GM23248 (cell line): ENCODE data around the gene NAV2. TPM values are rescaled to one million over a fixed set of nuclear protein-coding genes. Genes with fewer than 3 reads are reported as not detected.

Source experiments
- DNase-seq: peaks from one replicate; pipeline ENCODE4 v3.0.0-alpha.2; 2015
- H2AFZ ChIP-seq: fragments of 200-600 bp; sonication (generic); 2 replicates; pipeline ENCODE4 v1.6.1; 2016; ENCODE audit warnings: antibody characterized with exemption
- H3F3A ChIP-seq: fragments of 200-600 bp; sonication (generic); 2 replicates; pipeline ENCODE4 v1.6.1; 2016; ENCODE audit warnings: mild to moderate bottlenecking, antibody characterized with exemption, mixed run types; ENCODE audit not compliant: insufficient read depth
- H3K27ac ChIP-seq: fragments of 200-600 bp; sonication (generic); 2 replicates; pipeline ENCODE4 v1.5.1; 2016; ENCODE audit warnings: mild to moderate bottlenecking
- H3K27me3 ChIP-seq: fragments of 200-600 bp; sonication (generic); replicated peaks from 2 replicates; pipeline ENCODE4 v1.6.1; 2016; ENCODE audit warnings: mild to moderate bottlenecking; ENCODE audit not compliant: insufficient read depth
- H3K36me3 ChIP-seq: fragments of 200-600 bp; sonication (generic); 2 replicates; pipeline ENCODE4 v1.6.1; 2016; ENCODE audit warnings: low read depth, mild to moderate bottlenecking
- H3K4me1 ChIP-seq: fragments of 200-600 bp; sonication (generic); 2 replicates; pipeline ENCODE4 v1.6.1; 2016; ENCODE audit warnings: mild to moderate bottlenecking; ENCODE audit not compliant: insufficient read depth
- H3K4me2 ChIP-seq: fragments of 200-600 bp; sonication (generic); one replicate; pipeline ENCODE4 v1.6.1; 2016; ENCODE audit warnings: mild to moderate bottlenecking; ENCODE audit not compliant: unreplicated experiment
- H3K4me3 ChIP-seq: fragments of 200-600 bp; sonication (generic); 2 replicates; pipeline ENCODE4 v1.5.1; 2016; ENCODE audit warnings: mild to moderate bottlenecking
- H3K79me2 ChIP-seq: fragments of 200-600 bp; sonication (generic); 2 replicates; pipeline ENCODE4 v1.6.1; 2016; ENCODE audit warnings: mild to moderate bottlenecking; ENCODE audit not compliant: insufficient read depth
- H3K9ac ChIP-seq: fragments of 200-600 bp; sonication (generic); 2 replicates; pipeline ENCODE4 v1.6.1; 2016; ENCODE audit warnings: mild to moderate bottlenecking
- H3K9me2 ChIP-seq: fragments of 200-600 bp; sonication (generic); 2 replicates; pipeline ENCODE4 v1.6.1; 2016; ENCODE audit warnings: mixed run types, mild to moderate bottlenecking, moderate library complexity; ENCODE audit not compliant: insufficient read depth
- H3K9me3 ChIP-seq: fragments of 200-600 bp; sonication (generic); one replicate; pipeline ENCODE4 v1.6.1; 2017; ENCODE audit warnings: low read depth
- H4K20me1 ChIP-seq: fragments of 200-600 bp; sonication (generic); 2 replicates; pipeline ENCODE4 v1.6.0; 2016; ENCODE audit not compliant: insufficient read depth
- EZH2 ChIP-seq: fragments of 200-600 bp; sonication (generic); IDR thresholded peaks from 2 replicates; pipeline ENCODE4 v1.6.1; 2018; ENCODE audit warnings: antibody characterized with exemption, mild to moderate bottlenecking; ENCODE audit not compliant: insufficient read depth, poor library complexity, severe bottlenecking
- EZH2phosphoT487 ChIP-seq: fragments of 200-600 bp; sonication (generic); IDR thresholded peaks from 2 replicates; pipeline ENCODE4 v1.6.1; 2018; ENCODE audit warnings: antibody characterized with exemption, moderate library complexity, mild to moderate bottlenecking, low read depth; ENCODE audit not compliant: insufficient read depth
- WGBS, 2 experiments: methylation state at CpG; one replicate each; pipeline ENCODE4 v1.1.6; 2015 to 2017; ENCODE audit warnings: low lambda C conversion rate in 2 of 2, low coverage in 1 of 2; ENCODE audit errors: missing lambda C conversion rate in 2 of 2; 5-methylcytosine and 5-hydroxymethylcytosine counted together
- in situ Hi-C: fragments of 300-500 bp; cut with MboI; formaldehyde crosslinking; loops from 2 replicates; pipeline ENCODE4 v1.15.0; 2020
- polyA plus RNA-seq: library from polyadenylated mRNA; unstranded; fragments of >200 nt; fragmentation: Nextera tagmentation; extraction: Ambion mirVana; gene quantifications from 2 replicates; pipeline ENCODE4 v1.2.1, GENCODE V29; 2016
- total RNA-seq: library from RNA; depleted of rRNA; stranded (reverse); fragments of >200 nt; shearing (Covaris generic); gene quantifications from 2 replicates; pipeline ENCODE4 v1.2.3, GENCODE V29; 2014

The NAV2 gene
- total and polyA plus RNA-seq, 2 experiments from 2014 or later: 5.7 to 11.9 TPM

DNA sequence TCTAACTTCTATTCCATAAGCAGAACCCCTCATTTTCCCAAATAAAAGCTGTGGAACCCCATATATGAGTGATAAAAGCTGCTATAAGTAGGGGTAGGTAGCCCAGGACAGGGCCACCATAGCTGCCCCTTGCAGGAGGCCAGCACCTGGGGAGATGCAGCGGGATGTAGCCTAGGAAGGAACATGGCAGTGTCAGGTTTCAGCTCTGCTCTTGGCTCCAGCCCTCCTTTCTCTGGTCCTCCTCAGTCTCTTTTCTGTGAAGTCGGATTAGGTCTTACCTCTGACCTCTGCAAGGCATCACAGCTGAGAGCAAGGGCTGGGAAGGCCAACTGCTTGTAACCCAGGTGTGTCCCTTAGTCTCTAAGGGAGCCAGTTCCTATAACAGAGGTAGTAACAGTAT is 135.6 kb downstream of the NAV2 start:
- Histone ChIP-seq H4K20me1 (no peaks in the 10 kb centered on the region), H3K9me2 (no peaks in the 10 kb centered on the region), H2AFZ (no peak overlapping the region), H3K27ac (no peak overlapping the region), H3K9me3 (no peaks in the 10 kb centered on the region), H3K4me2 (no peak overlapping the region), H3K4me1 (peaks cover 12% of the 10 kb centered on the region; the same call in 1 of the 2 replicates), H3K9ac (no peak overlapping the region), H3K4me3 (no peak overlapping the region), H3F3A (peaks cover 15% of the 10 kb centered on the region; the same call in 1 of the 2 replicates), H3K36me3 (peaks cover 2% of the 10 kb centered on the region; the same call in 1 of the 2 replicates), H3K79me2 (peaks cover 92% of the 10 kb centered on the region), H3K27me3 (no peaks in the 10 kb centered on the region)
- TF ChIP-seq EZH2: no peak
- TF ChIP-seq EZH2phosphoT487: no peak
- DNase-seq: no peak
- 96% methylated on average over 2 of the region's 2 CpGs for WGBS, 2 experiments
- in situ Hi-C loops: no loop called here

DNA sequence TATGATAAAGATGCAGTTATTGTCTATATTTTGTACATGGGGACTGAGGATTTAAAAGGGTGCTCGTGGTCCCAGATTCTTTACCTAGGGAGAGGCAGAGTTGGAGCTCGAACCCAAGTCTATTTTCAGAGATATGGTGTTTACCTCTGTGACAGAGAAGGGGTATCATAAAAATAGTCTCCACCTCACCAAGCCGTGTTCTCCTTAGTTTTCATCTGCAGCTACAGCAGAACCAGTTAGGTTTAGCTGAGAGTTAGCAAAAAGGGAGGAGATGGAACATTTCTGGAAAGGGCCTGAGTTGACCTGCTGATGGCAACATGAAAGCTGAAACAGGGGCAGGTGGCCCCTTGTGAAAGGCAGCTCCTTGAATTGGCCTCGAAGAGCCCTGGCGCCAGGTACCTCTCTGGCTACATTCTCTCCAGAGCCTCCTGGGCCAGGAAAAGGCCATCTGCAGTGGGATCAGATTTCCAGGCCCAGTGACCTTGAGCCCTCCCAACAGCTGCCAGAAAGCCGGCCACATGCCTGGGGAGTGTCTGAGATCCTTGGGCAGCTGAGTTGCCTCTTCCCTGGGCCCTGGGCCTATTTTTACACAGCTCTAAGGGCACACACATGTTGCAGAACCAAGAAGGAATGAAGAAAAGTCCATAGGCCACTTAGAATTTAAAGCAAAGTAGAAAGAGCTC is 136.6 kb downstream of the NAV2 start:
- Histone ChIP-seq H3K36me3 (no peaks in the 10 kb centered on the region), H3K27me3 (no peaks in the 10 kb centered on the region), H3K27ac (no peak overlapping the region), H4K20me1 (peaks cover 6% of the 10 kb centered on the region; the same call in 1 of the 2 replicates), H3K4me3 (no peak overlapping the region), H3F3A (peaks cover 15% of the 10 kb centered on the region; the same call in 1 of the 2 replicates), H3K9me3 (no peaks in the 10 kb centered on the region), H3K4me2 (no peak overlapping the region), H3K9ac (no peak overlapping the region), H3K9me2 (no peaks in the 10 kb centered on the region), H3K79me2 (peaks cover 92% of the 10 kb centered on the region), H2AFZ (no peak overlapping the region), H3K4me1 (peaks cover 22% of the 10 kb centered on the region; the same call in 1 of the 2 replicates)
- WGBS, 2 experiments: 99% methylated on average over 6 of the region's 6 CpGs
- TF ChIP-seq EZH2phosphoT487: no peak
- no peak for TF ChIP-seq EZH2
- in situ Hi-C loops: no loop called here
- DNase-seq: no peak

DNA sequence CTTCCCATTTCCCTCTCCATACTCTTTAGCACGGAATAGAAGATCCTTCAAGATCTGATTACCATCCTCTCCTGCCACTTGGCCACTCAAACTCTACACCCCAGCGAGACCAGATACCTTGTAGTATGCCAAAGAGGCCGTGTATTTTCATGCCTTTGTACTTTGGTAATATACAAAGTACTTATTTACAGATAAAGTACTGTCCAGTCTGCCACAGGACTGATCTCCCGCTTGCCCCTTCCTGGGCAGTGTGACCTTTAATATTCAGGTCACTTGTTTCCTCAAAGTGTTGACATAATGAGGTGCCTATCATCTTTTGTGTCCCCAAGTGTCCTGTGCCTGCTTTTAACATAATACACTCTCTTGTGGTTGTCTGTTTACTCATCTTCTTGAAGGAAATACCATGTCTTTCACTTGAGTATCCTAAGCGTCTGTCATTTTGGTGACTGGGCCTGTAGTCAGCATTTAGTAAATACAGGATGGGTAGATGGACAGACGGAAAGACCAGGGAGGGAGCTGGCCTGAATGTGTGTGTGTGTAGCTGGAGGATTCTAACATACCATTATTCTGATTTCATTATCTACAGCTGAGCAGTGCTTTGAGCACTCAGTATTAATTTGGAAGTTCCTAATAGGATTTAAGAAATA is 137.4 kb downstream of the NAV2 start:
- H3F3A ChIP-seq: peaks cover 15% of the 10 kb centered on the region; the same call in 1 of the 2 replicates
- peaks cover 6% of the 10 kb centered on the region; the same call in 1 of the 2 replicates for H4K20me1 ChIP-seq
- no peaks in the 10 kb centered on the region for H3K27me3 ChIP-seq
- H3K4me1 ChIP-seq: peaks cover 22% of the 10 kb centered on the region; the same call in 1 of the 2 replicates
- H3K4me3 ChIP-seq: no peak overlapping the region
- H3K27ac ChIP-seq: no peak overlapping the region
- H3K9ac ChIP-seq: no peak overlapping the region
- no peaks in the 10 kb centered on the region for H3K9me3 ChIP-seq
- H3K4me2 ChIP-seq: no peak overlapping the region
- H3K79me2 ChIP-seq: peaks cover 92% of the 10 kb centered on the region
- no peaks in the 10 kb centered on the region for H3K9me2 ChIP-seq
- no peak for TF ChIP-seq EZH2phosphoT487
- no peak for TF ChIP-seq EZH2
- in situ Hi-C loops: no loop called here
- H2AFZ ChIP-seq: no peak overlapping the region
- 70 to 72% methylated on average over 6 of the region's 6 CpGs for WGBS, 2 experiments
- no peaks in the 10 kb centered on the region for H3K36me3 ChIP-seq
- DNase-seq: peak; percentile 35

DNA sequence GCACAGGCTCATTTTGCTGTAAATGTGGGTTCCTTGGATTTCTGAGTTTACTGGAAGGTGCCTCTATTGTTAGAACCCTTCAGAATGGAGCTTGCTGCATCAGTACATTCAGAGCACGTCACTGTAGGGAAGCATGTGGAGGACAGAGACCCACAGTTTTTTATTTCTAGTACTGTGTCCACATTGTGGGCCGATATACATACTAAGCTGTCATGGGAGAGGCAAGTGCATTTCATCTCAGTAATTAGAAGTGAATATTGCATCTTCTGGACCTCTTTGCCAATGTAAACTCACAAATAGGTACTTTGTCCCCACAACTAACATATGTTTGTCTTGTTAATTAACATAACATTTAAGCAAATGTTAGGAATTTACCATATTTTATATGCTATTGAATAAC is 139.7 kb downstream of the NAV2 start:
- Histone ChIP-seq H3K27ac (no peak overlapping the region), H3K9ac (no peak overlapping the region), H3K4me3 (no peak overlapping the region), H3K79me2 (peaks cover 92% of the 10 kb centered on the region), H4K20me1 (peaks cover 6% of the 10 kb centered on the region; the same call in 1 of the 2 replicates), H3K4me1 (peaks cover 22% of the 10 kb centered on the region; the same call in 1 of the 2 replicates), H3F3A (peaks cover 23% of the 10 kb centered on the region), H3K36me3 (no peaks in the 10 kb centered on the region), H3K4me2 (no peak overlapping the region), H3K9me3 (no peaks in the 10 kb centered on the region), H3K27me3 (no peaks in the 10 kb centered on the region), H3K9me2 (no peaks in the 10 kb centered on the region), H2AFZ (no peak overlapping the region)
- WGBS, 2 experiments: 95 to 98% methylated on average over 2 of the region's 2 CpGs
- in situ Hi-C loops: no loop called here
- DNase-seq: no peak
- TF ChIP-seq EZH2 (no peak), EZH2phosphoT487 (no peak)
